HG02763 (cell line): ENCODE measurements around the gene PARD3B.

Experiments used
- ATAC-seq: cut with Tn5 transposase; IDR thresholded peaks from one replicate; pipeline ENCODE4 v1.9.1; 2021; ENCODE audit warnings: mild to moderate bottlenecking, moderate library complexity; ENCODE audit not compliant: unreplicated experiment

Gene PARD3B

GRCh38 chr2:205614965-205615364 is 1069.7 kb downstream of the PARD3B start:
- ATAC-seq: no peak

- ATAC-seq: no peak
Measured at GRCh38 chr2:205617905-205618304, 1072.6 kb downstream of the PARD3B start.

- ATAC-seq: no peak
Measured at GRCh38 chr2:205619600-205619999, 1074.3 kb downstream of the PARD3B start.

GRCh38 chr2:205627085-205627484 is 1081.8 kb downstream of the PARD3B start:
- no peak for ATAC-seq

- ATAC-seq: no peak
Measured at GRCh38 chr2:205628422-205628821, 1083.1 kb downstream of the PARD3B start.

GRCh38 chr2:205629091-205629776 is 1084.0 kb downstream of the PARD3B start:
- no peak for ATAC-seq

GRCh38 chr2:205633994-205634393 is 1088.7 kb downstream of the PARD3B start:
- ATAC-seq: no peak

GRCh38 chr2:205636549-205637319 is 1091.5 kb downstream of the PARD3B start:
- ATAC-seq: no peak

GRCh38 chr2:205637320-205637602 is 1092.0 kb downstream of the PARD3B start:
- no peak for ATAC-seq

GRCh38 chr2:205637779-205638503 is 1092.7 kb downstream of the PARD3B start:
- no peak for ATAC-seq

- ATAC-seq: no peak
Measured at GRCh38 chr2:205640716-205641115, 1095.4 kb downstream of the PARD3B start.

- no peak for ATAC-seq
Measured at GRCh38 chr2:205642599-205643356, 1097.5 kb downstream of the PARD3B start.

GRCh38 chr2:205643391-205643885 is 1098.2 kb downstream of the PARD3B start:
- ATAC-seq: no peak

GRCh38 chr2:205644018-205644417 is 1098.7 kb downstream of the PARD3B start:
- ATAC-seq: no peak

GRCh38 chr2:205646680-205647079 is 1101.4 kb downstream of the PARD3B start:
- peak; percentile 98 for ATAC-seq

- no peak for ATAC-seq
Measured at GRCh38 chr2:205650450-205650849, 1105.2 kb downstream of the PARD3B start.

GRCh38 chr2:205650931-205651330 is 1105.7 kb downstream of the PARD3B start:
- no peak for ATAC-seq

GRCh38 chr2:205651719-205652118 is 1106.4 kb downstream of the PARD3B start:
- no peak for ATAC-seq

- ATAC-seq: no peak
Measured at GRCh38 chr2:205654878-205655605, 1109.8 kb downstream of the PARD3B start.

- no peak for ATAC-seq
Measured at GRCh38 chr2:205655779-205656456, 1110.6 kb downstream of the PARD3B start.
